HG03378 (cell line): ENCODE data around the gene SPESP1.

Source experiments
- ATAC-seq: cut with Tn5 transposase; IDR thresholded peaks from one replicate; pipeline ENCODE4 v1.9.1; 2021; ENCODE audit warnings: mild to moderate bottlenecking, moderate library complexity; ENCODE audit not compliant: unreplicated experiment

The SPESP1 gene

DNA sequence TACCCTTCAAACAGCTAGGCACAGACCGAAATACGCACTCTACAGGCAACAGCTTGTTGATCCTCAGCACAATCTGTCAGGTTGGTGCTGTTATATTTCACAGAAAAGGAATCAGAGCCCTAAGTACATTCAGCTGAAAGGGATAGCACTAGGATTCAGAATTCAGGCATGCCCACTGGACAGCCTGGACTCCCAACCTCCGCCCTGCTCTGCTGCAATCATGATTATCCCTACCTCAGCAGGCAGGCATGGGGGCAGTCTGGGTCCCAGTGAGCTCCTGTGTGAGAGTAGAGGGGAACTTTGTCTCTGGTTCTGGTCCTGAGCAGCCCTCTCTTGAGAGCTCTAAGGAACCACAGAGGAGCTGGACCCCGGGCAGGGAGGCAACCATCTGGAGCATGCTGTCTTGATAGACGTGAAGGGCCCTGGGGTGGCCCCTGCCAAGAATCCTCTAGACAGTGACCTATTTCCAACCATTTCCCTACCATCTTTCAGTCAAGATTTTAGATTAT lies 60.7 kb downstream of the SPESP1 start:
- no peak for ATAC-seq

DNA sequence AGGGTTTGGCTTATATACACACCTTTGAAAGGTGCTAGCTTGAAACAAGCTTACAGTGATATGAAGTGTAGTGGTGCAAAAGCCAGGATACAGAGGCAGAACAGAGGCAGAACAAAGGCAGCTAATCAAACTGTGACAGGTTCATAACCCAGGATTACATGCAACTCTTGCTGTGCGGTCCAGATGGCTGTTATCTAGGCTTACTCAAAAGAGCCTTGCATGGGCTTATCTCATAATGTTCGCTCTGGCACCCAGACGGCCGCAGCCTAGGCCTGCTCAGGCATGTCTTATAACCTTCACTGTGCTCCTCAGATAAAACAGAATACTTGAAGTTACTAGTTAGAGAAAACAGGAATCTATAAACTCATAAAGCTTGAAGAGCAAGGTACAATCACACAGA lies 61.4 kb downstream of the SPESP1 start:
- ATAC-seq, result no peak

DNA sequence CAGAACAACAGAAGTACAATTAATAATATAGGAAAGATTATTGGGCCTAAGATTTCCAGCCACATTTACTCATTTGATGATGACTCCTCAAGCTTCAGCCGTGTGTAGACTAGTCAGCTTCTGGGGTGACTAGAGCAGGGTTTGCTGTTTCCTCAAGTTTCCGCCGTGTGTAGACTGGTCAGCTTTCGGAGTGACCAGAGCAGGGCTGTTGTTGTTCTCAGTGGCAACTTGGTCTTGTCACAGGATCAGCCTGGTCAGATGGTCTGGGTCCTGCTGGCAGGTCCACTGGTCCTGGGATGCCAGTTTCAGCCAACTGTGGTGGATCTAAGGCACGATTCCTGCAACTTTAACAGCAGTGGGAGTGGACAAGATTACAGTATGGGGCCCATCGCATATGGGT lies 62.4 kb downstream of the SPESP1 start:
- no peak for ATAC-seq

DNA sequence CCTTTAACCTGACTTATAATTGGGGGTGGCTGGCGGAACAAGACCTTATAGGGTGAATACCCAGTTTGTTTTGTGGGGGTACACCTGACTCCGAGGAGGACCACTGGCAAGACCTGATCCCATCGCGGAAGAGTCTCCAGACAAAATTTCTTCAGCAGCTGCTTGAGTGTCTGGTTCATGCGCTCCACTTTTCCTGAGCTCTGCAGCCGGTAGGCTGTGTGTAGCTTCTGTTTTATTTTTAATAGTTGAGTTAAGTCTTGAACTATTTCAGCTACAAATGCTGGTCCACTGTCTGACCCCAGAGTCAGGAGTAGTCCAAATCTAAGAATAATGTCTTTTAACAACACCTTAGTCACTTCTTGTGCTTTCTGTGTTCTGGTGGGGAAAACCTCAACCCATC lies 63.0 kb downstream of the SPESP1 start:
- no peak for ATAC-seq

DNA sequence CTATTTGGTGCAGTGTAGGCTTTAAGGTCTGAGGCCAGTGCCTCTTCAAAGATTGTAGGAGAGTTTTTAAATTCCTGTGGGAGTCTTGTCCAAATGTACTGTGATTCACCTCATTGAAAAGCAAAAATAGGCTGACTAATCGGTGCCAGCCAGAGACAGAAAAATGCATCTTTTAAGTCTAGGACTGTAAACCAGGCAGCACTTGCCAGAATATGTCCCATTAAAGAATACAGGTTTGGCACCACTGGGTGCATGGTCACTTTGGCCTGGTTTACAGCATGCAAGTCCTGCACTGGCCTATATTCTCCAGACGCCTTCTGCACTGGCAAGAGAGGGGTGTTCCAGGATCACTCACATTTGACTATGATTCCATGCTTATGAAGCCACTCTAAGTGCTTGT lies 63.8 kb downstream of the SPESP1 start:
- no peak for ATAC-seq

DNA sequence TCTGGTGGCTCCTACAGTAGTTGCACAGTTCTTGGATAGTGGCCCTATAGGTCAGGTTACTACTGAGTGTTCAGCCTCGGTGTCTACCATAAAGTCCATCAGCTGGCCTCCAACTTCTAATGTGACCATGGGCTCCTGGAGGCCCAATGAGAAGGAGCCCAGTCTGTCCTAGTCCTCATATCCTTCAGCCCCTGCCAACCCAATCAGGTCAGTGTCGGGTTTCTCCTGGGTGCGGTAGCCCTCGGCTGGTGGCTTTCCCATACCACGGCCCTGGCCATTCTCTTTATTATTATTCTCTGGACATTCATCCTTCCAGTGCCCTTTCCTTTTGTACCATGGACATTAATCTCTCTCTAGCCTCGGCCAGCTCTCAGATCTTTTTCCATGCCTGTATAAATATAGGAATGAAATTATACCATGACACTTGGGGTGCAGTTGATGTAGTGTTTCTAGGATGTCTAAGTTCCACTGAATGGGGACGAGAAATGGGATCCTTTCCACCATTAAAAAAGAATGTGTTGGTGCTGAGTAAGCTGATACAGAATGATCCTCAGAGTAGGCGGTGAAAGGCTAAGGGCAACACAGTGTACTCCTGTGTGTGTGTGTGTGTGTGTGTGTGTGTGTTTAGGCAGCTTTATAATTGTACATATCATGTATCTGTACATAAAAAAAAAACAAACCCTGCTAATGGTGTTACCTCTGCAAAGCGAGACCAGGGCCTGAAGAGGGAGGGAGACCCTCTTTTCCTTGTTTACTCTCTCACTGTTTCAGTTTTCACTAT lies 64.8 kb downstream of the SPESP1 start:
- ATAC-seq, result no peak
